GM03348 (cell line): ENCODE data around the gene SH2D3C.
A peak's percentile ranks its signal among the peaks of the same experiment; 100 is the strongest.
"Not testable (repeated sequence)": the region's sequence is repeated elsewhere in the genome, so short reads cannot be mapped to it uniquely, and the experiment has no call there.

Experiments used
- DNase-seq: peaks from one replicate; pipeline ENCODE4 v3.0.0; 2012; ENCODE audit warnings: low spot score

The SH2D3C gene

DNA sequence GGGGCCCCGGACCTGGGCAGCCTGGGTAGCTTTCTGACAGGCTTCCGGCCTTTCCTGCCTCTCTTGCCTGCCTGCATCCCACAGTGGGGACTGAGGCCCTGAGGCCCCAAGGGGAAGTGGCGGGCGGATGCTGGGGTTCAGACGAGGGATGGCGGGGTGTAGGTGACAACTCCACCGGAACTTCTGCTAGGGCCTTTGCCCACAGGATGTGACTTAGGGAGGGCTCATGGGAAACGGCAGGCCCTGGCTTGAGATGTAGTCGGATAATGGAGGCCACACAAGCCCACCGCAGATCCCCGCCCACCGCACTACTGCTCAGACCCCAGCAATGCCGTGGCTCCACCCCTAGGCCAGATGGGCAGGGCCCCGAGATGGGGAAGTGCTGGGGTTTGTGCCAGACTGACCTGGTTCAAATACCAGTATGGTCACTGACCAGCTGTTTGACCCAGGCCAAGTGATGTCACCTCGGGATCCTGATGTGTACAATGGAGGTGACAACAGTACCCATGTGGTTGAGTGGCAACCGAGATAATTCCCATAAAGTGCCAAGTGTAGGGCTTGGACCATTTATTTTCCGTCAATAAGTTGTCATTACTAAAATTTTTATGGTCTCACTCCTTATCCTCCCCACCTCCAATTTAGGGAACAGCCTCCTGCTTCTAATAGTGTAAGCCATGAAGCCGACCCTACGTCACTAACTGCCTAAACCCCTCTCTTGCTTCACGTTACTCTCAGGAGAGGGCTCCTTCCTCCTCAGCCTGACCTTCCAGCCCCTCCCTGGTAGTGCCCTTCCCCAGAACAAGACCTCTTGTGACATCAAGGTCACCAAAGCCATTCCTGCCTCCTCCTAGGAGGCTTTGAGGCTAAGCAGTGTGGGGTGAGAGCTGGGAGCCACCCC is 4.9 kb upstream of the SH2D3C start:
- no peak for DNase-seq

DNA sequence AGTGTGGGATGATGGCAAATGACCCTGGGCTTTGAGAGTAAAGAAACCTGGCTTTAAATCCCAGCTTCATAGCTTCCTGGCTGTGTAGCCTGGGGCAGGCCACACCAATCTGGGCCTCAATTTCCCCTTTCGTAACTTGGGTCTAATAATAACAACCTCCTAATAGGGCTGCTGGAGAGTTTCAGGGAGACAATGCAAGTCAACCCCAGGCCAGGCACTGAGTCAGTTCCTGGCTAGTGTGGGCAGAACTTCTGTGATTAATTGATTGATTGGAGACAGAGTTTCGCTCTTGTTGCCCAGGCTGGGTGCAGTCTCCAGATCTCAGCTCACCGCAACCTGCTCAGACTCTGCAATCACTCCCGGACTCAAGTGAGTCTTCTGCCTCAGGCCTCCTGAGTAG is 3.3 kb upstream of the SH2D3C start:
- DNase-seq: no peak

DNA sequence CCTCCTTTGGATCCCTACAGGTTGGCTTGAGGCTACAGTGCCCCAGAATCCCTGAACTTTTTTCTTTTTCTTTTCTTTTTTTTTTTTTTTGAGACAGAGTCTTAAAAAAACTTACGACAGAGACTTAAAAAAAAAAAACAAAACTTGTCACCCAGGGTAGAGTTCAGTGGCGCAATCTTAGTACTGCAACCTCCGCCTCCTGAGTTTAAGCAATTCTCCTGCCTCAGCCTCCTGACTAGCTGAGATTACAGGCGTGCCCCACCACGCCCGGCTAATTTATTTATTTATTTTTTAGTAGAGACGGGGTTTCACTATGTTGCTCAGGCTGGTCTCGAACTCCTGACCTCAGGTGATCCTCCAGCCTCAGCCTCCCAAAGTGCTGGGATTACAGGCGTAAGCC is 2.4 kb upstream of the SH2D3C start:
- not testable (repeated sequence) for DNase-seq

DNA sequence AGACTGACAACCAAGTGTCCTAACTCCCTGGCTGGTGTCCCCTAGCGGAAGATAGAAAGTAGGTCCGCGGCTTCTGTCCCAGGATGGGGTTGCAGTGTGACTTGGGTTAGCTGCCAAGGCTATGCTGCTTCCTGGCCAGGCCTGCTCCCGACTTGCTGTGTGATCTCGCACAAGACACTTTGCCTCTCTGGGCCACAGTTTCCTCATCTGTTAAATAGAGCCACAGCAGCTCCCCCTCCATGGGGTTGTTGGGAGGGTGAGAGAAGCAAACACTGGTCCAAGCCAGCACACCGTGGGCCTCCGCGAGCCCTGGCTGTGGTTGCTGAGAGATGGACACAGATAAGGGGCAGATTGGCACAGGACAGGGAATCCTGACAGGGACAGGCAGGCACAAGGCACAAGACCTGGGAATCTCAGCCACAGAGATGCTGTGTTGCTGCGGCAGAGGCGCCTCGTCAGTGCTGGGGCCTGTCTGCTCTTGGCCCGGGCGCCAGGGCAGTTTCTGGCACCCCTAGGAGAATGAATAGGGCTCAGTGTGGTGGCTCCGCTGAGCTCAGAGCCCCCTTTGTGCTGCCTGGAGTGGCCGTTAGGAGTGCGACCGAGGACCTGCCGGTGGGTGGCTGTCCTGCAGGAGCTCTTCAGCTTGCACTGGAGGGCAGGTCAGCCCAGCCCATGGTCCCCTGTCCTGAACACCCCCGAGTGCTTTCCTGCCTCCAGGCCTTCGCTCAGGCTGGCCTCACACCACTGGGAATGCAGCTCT is 1.8 kb upstream of the SH2D3C start:
- DNase-seq: no peak

DNA sequence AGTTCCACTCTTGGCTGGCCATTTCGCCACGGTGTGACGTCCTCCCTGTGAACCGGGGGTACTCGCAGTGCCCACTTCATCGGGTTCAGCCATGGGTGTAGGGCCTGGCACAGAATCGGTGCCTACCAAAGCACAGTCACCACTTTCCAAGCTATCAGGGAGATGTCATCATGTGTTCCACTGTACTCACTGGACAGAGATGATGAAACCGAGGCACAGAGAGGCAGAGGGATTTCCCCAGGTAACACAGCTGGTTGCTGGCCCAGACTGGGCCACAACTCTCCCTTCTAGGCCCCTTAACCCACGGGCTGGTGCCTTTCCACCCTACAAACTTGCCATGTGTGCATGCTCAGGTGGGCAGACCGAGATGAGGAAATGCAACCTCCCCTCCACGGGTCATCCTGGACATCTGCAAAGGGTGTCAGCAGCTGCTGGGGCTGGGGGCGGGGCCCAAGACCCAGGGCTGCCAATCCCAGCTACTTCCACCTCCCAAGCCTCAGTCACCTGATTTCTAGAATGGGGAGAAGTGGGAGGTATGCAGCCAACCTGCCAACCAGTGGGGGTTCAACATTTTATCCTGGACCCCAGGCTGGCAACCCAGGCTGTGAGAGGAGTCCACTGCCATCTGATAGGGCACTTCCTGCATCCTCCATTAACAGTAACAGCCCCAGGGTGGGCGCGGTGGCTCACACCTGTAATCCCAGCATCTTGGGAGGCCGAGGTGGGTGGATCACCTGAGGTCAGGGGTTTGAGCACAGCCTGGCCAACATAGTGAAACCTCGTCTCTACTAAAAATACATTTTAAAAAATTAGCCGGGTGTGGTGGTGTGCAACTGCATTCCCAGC is 893 bp upstream of the SH2D3C start:
- DNase-seq: no peak

DNA sequence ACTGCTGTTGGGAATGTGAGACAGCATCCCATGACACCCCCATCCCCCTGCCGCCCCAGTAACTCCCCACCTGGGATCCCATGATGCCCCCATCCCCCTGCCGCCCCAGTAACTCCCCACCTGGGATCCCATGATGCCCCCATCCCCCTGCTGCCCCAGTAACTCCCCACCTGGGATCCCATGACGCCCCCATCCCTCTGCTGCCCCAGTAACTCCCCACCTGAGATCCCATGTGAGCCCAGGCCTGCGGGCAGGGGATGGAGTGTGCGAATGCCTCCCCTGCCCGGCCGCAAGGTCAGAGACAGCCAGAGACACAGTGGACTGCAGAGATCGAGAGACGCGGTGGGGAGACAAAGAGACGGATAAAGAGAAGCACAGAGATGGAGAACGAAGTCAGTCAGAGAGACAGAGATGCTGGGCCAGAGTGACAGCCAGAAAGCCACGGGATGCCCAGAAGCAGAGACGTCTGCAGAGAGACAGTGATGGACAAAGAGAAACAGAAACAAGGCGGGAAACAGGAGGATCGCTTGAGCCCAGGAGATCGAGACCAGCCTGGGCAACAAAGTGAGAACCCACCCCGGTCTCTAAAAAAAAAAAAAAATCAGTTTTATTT is 992 bp downstream of the SH2D3C start:
- no peak for DNase-seq

DNA sequence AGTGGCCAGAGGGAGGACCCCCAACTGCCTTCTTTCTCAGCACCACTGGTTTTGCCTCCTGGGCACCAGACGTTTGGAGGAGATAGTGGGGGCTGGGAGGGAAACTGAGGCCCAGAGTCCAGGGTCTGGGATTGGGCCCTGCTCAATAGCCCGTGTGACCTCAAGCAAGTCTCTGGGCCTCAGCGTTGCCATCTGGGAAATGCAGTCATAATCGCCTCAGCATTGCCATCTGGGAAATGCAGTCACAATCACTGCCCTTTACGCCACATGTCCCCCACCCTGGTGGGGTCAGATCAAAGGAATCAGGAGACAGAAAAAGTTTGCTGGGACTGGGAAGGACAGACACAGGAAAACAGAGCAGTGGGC is 1.6 kb downstream of the SH2D3C start:
- DNase-seq: no peak

DNA sequence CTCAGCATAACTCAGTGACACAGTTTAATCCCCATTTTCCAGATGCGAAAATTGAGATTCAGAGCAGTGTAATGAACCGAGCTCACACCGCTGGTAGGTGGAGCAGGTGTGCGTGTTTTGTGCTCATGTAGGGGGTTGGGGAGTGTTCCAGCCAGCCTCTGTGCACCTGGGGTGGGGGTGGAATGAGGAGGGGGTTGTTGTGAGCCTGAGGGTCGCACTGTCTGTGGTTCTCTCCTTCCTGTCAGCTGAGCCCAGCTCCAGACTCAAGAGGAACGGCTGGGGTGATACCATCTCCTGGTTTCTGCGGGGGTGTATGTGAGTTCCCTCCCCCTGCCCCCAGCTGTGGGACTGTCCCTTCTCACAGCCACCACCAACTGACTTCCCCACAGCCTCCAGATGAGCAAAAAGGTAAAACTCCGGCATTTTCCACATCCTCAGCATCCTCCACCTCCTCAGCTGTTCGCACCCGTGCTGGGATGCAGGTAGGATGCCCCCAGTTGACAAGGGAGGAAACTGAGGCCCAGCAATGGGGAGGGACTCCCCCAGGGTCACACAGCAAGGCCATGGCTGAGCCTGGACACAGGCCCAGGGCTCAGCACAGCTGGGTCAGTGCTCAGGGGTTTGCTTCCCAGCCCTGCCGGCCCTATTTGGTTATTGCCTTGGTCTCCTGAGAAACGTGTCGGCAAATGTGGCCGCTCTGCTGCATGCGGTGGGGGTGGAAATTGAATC is 2.1 kb downstream of the SH2D3C start:
- DNase-seq: no peak

DNA sequence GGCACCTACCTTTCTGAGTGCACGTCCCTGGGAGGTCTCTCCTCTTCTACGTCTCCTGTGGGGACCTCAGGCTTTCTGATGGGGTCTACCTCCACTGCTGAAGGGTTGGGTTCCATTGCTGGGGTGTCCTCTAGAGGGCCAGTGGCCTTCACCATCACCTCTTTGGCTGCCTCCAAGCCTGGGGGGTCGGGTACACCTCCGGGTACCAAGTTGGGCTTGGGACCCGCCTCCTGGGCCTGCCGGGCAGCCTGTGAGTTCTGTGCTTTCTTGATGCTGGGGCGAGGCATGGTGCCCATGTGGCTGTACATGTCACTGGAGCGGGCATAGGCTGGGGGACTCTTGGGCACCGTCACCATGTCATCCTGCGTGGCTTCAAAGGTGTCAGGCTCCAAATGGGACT is 4.5 kb downstream of the SH2D3C start:
- no peak for DNase-seq

DNA sequence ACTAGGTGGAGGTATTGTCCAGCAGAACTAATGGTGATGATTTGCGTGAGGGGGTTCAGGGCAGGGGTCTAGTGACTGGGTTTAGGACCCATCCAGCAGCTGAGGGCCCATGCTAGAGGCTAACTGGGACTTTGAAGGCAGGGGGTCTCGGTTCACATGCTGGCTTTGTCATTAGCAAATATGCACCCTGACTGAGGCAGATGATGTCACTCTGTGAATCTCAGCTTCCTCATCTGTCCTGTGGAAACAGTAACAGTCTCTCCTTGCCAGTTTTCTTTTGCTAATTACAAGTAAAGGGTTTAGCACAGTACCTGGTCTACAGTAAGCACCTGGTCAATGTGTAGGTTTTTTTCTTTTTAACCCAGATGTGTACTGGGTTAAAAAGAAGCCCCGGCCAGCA is 5.2 kb downstream of the SH2D3C start:
- no peak for DNase-seq

DNA sequence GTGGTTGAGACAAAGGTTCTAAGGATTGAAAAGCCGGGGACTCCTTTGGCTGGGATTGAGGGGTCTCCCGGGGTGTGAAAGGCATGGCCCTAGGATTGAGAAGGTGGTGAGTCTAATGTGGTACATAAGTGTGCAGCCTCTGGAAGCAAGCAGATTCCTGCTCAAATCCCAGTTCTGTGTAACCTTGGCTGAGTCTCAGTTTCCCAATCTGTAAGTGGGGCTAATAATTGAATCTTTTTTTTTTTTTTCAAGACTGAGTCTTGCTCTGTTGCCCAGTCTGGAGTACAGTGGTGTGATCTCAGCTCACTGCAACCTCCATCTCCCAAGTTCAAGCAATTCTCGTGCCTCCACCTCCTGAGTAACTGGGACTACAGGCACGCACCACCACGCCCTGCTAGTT is 5.9 kb downstream of the SH2D3C start:
- DNase-seq: no peak

DNA sequence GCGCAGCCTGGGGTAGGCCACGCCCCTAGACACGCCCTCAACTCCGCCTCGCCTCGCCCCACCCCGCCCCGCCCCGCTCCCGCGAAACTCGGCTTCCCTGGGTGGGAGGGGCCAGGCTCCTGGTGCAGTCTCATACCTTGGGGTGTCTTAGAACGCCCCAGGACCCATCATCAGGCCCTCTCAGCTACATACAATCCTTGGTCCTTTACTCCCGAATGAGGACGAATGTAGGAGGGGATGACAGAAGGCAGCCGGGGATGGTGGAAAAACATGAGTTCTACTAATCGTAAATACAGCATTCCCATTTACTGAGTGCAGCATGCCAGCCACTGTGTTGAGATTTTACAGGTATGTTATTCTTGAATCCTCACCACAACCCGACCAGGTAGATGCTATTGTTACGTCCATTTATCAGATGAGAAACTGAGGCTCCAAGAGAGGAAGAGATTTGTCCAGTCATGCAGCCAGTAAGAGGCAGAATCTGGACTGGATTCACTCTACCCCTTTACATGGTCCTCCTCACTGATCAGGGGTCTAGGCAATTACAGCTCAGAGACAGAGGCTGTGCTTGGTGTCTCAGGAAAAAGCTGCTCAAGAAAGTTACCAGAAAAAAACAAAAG is 6.8 kb downstream of the SH2D3C start:
- DNase-seq: no peak

DNA sequence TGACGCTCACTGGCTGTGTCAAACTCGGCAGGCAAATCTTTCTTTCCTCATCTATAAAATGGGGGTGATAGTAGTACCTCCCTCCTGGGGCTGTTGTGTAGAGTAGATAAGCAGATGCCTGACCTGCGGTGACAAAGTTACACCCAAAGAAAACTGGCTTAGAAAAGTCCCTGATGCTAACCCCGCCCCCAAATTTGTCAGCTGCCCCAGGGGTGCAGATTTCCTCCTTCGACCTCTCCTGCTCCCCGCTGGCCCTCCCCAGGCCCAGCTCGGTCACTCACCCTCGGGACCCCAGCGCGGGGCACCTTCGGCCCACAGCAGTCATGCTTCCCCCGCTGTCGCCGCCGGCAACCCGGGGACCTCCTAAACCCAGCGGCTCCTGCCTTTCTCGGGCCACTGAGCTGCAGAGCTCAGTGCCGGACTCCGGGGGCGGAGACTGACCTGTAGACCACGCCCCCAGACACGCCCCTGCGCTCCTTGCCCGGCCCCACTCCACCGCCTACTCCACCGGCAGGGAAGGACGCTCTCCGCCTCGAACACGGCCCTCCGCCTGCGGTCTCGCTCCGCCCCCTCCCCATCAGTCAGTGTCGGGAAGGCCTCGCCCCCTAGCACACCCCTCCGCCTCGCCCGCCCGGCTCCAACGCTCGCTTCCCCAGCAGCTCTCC is 7.4 kb downstream of the SH2D3C start:
- DNase-seq: peak; percentile 97

DNA sequence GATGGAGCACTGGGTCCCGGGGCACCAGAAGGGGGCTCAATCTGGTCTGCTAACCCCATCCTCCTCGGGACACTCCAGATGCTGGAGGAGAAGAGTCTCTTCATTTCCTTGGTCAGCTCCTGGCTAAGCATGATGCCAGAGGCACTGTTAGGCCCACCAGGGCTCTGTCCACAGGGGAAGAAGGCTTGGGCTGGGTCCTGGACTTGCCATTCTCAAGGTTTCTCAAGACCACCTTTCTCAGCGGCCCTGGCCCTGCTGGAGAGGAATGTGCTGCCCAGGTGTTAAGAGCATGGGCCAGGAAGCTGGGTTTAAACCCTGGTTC is 7.9 kb downstream of the SH2D3C start:
- DNase-seq: no peak

DNA sequence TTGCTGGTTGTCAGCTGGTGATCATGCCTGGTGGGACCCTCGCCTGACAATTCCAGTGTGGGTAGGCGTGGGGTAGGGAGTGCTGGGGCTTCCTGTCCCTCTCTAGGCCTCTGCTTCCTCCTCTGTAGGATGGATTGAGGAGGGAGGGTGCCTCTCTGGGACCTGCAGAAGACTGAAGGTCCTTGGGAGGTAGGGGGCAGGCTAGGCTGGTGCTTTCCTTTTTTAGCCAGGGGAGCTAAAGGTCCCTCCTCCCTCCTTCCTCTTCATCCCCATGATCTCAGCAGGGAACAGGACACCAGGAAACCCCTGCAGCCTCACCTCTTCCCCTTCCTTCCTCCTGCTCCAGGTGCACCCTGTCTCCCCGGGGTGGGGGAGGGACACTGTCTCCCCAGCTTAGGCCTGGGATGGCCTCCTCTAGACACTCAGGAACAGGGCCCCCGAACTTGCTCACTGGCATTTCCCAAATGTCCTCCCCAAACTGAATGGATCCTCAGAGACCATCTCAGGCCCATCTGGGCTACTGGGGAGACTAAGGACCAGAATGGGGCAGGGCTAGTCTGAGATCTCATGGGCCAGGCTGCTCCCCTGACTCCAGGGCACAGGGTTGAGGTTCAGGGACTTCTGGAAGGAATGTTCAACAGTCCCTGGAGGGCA is 8.4 kb downstream of the SH2D3C start:
- DNase-seq: no peak

DNA sequence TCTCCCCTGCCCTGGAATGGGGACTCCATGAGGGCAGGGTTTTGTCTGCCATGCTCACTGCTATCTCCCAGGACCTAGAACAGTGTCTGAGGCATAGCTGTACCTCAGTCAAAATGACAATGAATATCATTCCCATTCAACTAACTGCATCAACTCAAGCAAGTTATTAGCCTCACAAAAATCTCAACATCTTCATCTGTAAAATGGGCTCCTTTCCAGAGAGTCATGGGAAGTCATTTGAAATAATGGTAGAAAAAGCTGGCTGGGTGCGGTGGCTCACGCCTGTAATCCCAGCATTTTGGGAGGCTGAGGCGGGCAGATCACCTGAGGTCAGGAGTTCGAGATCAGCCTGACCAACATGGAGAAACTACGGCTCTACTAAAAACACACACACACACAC is 9.4 kb downstream of the SH2D3C start:
- DNase-seq: no peak

DNA sequence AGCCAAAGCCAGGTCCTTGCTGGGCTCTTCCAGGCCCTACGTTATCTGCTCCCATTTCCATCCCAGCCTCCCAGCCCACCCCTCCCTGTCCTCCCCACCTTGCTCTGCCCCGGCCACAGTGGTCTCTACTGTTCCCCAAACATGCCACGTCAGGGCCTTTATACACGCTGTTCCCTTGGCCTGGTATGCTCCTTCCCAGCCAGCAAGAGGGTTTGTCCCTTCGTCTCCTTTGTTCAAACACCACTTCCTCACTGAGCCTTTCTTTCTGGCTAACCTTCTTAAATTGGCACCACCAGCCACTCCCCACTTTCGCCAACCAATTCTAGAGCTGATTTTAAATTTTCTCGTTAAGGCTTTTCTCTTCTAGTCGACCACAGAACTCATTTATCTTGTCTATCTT is 9.8 kb downstream of the SH2D3C start:
- no peak for DNase-seq

DNA sequence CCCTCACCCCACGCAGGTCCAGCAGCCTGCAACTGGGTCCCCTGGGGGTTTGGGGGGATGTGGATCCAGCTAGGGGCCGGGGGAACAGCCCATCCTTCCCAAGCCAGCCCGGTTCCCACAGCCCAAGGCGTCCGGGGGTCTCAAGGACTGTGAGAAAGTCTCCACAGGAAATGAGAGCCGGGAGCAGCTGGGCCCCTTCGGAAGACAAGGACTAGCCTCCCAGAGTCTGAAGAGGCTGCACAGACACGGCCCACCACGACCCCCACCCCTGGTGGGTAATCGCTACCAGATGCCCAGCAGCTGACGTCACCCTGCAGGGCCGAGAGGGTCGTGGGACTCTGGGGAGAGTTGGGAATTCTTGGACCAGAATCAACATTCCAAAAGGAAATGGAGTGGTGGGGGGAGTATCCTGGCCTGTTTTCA is 10.5 kb downstream of the SH2D3C start:
- DNase-seq: no peak

DNA sequence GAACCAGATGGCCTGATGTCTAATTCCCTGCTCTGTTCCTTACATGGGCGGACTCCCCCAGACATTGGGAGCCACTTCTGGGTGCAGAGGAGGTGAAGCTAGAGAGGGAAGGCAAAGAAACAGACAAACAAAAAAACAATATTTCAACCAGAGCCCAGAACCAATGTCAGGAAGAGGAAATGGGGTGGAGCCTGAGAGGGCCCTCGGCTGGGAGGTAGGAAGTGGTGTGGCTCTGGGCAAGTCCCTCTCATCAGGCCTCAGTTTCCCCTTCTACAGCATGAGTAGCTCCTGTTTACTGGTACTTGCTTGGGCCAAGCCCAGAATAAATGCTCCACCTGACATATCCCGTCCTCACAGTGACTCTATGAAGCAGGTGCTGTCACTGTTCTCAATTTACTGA is 11.1 kb downstream of the SH2D3C start:
- DNase-seq: no peak

DNA sequence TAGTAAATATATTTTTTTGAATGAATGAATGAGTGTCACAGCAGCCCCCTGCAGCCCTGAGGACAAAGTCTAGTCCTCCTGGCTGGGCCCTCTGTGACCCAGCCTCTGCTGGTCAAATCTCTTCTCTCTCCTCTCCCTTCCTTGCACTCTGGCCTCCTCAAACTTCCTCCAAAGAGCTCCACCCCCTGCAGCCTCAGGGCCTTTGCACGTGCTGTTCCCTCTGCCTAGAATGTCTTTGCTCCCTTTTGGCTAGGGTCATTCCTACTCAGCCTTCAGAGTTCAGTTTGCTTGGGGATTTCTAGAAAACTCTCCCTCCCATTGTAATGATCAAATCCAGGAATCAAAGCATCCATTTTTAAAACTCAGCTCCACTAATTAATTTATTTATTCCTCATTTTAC is 13.0 kb downstream of the SH2D3C start:
- DNase-seq: no peak
